Cardiac fibroblast (primary cell): ENCODE data around the gene OR56B1.

ENCODE experiments used
- DNase-seq, 2 donors: peaks; one replicate each; pipeline versions ENCODE4 v3.0.0 to v3.0.0-alpha.2; 2010; ENCODE audit warnings: low read depth in 2 of 2
- H3K4me3 ChIP-seq, 2 donors: replicated peaks in 1 of 2; 1 replicate in 1 of 2; 2 replicates in 1 of 2; pipeline ENCODE4 v1.5.1; 2011; ENCODE audit warnings: low read depth in 2 of 2, low read length in 2 of 2, mild to moderate bottlenecking in 2 of 2, moderate library complexity in 1 of 2
- CTCF ChIP-seq: IDR thresholded peaks from one replicate; pipeline ENCODE4 v1.5.1; 2011; ENCODE audit warnings: low read depth, mild to moderate bottlenecking, low read length, inconsistent platforms

OR56B1 gene

GRCh38 chr11:5726351-5726750 lies 9.9 kb upstream of the OR56B1 start:
- no peak for TF ChIP-seq CTCF
- no peak for DNase-seq
- no peak overlapping the region for H3K4me3 ChIP-seq

- no peak for DNase-seq
- H3K4me3 ChIP-seq = no peak overlapping the region
- TF ChIP-seq CTCF = no peak
Observed at GRCh38 chr11:5727691-5728090, 8.6 kb upstream of the OR56B1 start.

- TF ChIP-seq CTCF = no peak
- H3K4me3 ChIP-seq = no peak overlapping the region
- DNase-seq = peak; percentile 46 to 76
Observed at GRCh38 chr11:5737091-5737490, 843 bp downstream of the OR56B1 start.

GRCh38 chr11:5737670-5738392 lies 1.6 kb downstream of the OR56B1 start:
- no peak overlapping the region for H3K4me3 ChIP-seq
- peak in 1 of 2 donors; percentile 63 for DNase-seq
- TF ChIP-seq CTCF = no peak

GRCh38 chr11:5738431-5738830 lies 2.2 kb downstream of the OR56B1 start:
- H3K4me3 ChIP-seq = no peak overlapping the region
- DNase-seq = peak in 1 of 2 donors; percentile 10
- no peak for TF ChIP-seq CTCF

- no peak overlapping the region for H3K4me3 ChIP-seq
- TF ChIP-seq CTCF = no peak
- no peak for DNase-seq
Observed at GRCh38 chr11:5746614-5747013, 10.4 kb downstream of the OR56B1 start.

GRCh38 chr11:5749836-5750235 lies 13.6 kb downstream of the OR56B1 start:
- no peak for DNase-seq
- no peak overlapping the region for H3K4me3 ChIP-seq
- TF ChIP-seq CTCF = no peak
